PC-9 (cell line): ENCODE results near the gene SLC7A14.

ENCODE experiments used
- CTCF ChIP-seq: fragments of 200-600 bp; sonication (generic); conservative IDR thresholded peaks from 2 replicates; pipeline ENCODE4 v1.6.1; 2017; ENCODE audit warnings: mixed run types, antibody characterized with exemption, mild to moderate bottlenecking, moderate library complexity
- EZH2 ChIP-seq: fragments of 200-600 bp; sonication (generic); IDR thresholded peaks from 2 replicates; pipeline ENCODE4 v1.8.0; 2017; ENCODE audit warnings: antibody characterized with exemption, low read depth

GRCh38 chr3:170584585-170585007 lies 1.3 kb downstream of the SLC7A14 start:
- TF ChIP-seq CTCF, result no peak
- no peak for TF ChIP-seq EZH2
